Activated CD4-positive, CD25-positive, alpha-beta regulatory T cell (primary cell): Measurements from ENCODE around the gene CAND2.
"Not testable (repeated sequence)": the region's sequence is repeated elsewhere in the genome, so short reads cannot be mapped to it uniquely, and the experiment has no call there.

ENCODE experiments used
- DNase-seq, 4 experiments: peaks; one replicate each; lab custom pipeline; 2025; lab: John Stamatoyannopoulos, UW

CAND2 gene

GRCh38 chr3:12831301-12831866, 34.9 kb downstream of the CAND2 start:
- no peak for DNase-seq

DNA sequence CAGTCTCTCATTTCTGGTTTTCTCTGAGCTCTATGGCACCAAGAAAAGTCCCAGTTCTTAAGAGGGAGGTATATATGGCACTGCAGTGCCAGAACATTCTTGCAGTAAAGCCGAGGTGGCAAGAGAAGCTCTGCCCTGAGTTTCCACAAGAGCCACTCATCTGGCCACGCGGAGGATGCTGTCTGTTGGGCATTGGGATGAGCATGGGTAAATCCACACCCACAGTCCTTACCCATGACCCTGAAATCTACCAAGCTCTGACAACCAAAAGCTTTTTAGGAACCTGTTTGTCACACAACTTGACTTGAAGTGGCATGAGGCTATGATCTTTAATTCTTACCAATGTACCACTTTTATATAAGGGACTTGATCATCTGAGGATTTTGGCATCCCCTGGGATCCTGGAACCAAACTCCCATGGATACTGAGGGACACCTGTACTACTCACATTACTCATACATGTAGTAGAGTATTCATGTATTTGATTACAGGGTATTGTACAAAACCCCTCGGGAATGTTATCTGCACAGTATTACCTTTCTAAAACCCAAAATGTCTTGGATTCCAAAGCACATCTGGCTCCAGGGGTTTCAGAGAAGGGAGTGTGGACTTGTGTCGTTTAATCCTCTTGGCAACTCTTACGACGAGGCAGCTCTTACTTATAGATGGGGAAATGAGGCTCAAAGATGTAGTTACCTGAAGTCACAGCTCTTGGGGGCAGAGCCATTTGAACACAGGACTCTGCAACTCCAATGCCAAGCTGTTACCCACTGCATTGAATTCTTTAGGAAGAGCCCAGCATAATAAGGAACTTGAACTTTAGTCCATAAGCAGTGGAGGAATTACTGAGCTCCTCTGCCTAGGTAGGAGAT, 36.1 kb downstream of the CAND2 start:
- no peak for DNase-seq

DNA sequence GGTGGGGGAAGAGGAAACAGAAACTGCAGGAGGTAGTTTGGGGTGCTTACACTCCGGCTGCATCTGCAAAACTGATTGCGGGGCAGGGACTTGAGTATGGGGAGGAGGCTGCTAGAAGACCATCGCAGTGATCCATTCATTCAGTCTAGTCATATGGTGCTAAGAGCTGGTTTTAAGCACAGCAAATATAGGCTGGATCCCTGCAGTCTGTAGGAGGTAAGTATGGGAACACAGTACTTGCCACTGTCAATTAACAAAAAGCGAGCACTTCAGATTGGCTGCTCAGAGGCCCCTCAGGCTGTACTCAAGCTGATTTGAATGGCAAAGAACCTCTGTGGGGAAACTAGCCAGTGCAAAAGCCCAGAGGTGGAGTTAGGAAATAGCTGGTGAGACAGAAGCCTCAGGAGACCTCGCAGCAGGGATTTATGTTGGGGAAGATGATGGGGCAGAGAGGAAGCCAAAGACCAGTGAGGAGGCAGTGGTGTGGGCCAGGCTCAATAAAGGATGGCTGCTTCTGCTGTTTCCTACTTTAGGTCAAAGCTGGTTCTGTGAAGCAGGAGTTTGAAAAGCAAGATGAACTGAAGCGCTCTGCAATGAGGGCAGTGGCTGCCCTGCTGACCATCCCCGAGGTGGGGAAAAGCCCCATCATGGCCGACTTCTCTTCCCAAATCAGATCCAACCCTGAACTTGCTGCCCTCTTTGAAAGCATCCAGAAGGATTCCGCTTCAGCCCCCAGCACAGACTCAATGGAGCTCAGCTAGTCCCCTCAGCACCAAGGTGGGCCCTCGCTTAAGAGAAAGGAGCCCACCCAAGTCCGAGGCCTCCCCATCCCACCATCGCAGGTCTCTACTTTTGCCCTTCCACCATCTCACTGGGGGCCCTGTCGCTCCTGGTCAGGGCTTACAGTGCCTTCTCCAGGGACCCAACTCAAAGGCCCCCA, 37.0 kb downstream of the CAND2 start:
- DNase-seq = no peak

DNA sequence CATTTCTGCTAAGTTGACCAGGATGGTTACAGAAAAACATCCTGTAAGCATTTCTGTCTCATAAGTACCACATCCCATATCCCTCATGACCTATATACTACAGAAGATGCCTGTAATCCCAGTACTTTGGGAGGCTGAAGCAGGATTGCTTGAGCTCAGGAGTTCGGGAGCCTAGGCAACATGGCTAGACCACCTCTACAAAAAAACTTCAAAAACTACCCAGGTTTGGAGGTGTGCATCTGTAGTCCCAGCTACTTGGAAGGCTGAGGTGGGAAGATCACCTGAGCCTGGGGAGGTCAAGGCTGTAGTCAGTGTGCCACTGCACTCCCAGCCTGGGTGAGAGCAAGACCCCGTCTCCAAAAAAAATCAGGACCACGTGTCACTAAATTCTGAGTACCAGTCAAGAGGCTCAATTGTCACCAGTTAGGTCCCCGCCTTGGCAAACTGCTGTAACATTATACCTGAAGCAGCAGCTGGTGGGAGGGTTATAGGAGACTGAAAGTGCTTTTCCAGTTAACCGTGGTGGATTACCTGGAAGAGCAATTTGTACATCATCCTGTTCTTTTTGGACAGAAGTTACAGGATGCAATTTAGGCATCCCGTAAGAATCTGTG, 38.7 kb downstream of the CAND2 start:
- DNase-seq = no peak

DNA sequence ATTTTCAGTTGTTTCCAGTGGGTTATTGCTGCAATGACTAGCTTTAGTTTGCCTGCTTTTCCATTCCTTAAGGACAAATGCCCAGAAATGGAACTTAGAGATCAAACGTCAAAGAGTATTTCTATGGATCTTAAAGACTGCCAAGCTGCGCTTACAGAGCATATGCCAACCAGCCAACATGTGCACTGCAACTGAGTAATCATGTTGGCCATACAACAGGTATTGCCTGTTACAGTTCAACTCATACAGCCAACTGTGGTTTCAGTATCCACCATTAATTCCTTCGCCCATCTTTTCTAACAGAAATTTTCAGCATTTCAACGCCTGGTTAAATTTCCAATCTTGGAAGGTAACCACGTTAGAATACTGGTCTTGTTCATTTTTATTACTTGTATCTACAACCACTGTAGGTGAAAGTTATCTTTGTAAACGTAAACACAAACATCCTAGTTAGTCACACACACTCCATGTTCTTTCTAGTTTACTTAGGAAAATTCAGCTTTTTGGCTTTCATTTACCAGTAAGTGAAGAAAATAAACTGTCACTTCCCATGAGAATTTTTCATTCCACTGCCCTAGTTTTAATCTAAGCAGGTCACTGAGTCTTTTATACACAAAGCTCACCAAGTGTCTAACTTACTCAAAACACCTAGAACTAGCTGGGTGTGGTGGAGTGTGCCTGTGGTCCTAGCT, 41.0 kb downstream of the CAND2 start:
- DNase-seq = no peak

DNA sequence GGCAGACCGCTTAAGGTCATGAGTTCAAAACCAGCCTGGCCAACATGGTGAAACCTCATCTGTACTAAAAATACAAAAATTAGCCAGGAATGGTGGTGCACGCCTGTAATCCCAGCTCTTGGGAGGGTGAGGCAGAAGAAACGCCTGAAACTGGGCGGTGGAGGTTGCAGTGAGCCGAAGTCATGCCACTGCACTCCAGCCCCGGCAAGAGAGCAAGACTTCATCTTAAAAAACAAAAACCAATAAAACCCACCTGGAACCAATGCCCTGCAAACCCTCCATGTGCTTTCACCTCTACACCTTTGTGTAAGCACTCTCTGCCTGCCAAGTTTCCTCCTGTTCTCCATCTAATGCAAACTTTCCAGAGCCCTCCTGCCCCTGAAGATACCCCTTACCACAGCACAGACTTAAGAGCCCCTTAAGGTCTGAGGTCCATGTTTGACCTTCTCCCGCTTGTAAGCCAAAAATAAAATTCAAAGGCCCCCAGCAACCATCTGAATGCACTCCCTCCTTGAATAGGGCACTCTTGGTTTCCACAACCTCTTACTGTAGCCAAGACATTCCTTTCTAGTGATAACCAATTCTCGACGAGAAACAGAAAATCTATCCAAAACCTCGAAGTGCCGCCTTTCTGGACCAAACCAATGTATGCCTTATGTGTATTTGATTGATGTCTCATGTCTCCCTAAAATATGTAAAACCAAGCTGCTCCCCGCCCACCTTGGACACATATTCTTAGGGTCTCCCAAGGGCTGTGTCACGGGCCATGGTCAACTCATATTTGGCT, 41.9 kb downstream of the CAND2 start:
- no peak for DNase-seq

DNA sequence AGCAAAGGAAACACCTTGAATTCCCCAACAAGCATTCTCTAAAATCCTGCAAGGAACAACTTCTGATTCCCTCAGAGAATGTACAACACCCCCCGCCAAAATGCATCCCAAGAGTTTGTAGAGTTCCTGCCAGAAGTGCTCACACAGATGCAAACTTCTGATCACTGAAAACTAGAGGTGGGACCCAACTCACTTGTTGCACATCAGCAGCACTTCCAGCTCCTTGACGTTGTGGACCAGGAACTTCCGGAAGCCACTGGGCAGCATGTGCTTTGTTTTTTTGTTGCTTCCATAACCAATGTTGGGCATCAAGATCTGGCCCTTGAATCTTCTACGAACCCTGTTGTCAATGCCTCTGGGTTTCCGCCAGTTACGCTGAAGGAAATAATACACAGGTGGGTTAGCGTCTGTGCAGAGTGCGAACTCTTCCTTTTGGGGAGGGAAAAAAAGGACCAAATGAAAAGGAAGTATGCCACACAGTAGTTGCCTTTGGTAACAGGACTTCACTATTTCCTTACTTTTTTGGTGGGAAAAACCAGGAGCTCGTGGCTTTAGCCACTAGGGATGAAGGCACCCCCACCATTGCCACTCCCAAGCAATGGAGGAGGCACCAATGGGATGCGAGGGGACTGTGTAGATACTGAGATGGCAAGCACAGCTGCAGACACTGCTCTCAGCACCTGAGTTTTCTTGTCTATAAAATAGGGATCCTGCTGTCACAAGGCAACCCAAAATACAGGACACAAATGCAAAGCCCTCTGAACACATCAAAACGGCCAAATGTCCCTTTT, 42.9 kb downstream of the CAND2 start:
- DNase-seq = no peak

DNA sequence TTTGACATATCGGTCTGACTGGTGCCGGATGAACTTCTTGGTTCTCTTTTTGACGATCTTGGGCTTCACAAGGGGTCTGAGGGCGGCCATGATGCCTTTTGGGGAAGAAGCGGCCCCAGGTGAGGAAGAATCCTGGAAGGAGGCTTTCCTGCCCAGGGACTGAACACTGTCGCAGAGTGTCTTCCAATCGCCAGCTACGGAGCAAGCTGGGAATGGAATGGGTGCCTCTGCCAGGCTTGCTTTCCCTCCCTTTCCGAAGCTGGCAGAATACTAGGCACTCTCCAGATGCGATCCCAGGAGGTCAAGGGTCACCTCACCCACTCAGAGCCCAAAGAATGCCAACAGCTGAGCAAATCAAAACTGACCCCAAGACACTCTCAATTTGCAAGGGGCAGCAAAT, 43.7 kb downstream of the CAND2 start:
- DNase-seq = not testable (repeated sequence)

DNA sequence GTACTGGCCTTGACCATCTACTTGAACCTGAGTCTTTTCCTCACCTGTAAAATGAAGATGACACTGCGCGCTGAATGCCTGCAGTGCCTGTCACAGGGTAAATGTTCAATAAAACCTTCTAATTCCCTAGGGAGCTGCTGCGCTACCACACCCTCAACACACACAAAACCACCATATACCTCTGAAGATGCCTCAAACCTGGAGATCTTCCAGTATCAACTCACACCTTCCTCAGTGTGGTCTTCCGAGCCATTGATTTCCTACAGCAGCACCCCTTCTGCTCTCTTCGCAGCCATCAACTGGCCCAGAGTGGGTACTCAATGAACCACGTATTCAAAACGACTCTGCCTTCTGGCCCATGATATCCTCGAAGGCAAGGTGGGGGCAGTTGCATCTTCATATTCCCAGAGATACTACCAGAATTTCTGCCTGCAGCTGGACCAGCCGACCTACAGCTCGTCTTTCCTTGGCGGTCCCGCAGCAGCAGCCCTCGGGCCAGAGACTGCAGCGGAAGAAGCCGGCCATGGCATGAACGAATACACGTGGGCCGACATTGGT, 44.2 kb downstream of the CAND2 start:
- peak in 1 of 4 experiments; percentile 22 for DNase-seq

GRCh38 chr3:12841149-12841969, 44.9 kb downstream of the CAND2 start, which contains the start of gene RPL32:
TSS of gene RPL32 (minus strand) at chr3:12841565. CDS start at chr3:12840237, 1,328 bp downstream.
- peak; percentile 65 to 76 (median 68) for DNase-seq

DNA sequence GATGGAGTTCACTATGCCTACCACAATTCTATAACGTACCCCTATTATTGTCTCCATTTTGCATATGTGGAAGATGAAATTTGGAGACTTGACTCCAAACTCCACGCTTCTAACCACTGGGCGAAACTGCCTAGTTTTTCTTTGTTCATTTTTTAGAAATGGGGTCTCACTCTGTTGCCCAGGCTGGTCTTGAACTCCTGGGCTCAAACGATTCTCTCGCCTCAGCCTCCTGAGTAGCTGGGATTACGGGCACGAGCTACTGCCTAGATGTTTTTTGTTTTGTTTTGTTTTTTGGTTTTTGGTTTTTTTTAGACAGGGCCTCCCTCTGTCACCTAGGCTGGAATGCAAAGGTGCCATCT, 45.5 kb downstream of the CAND2 start:
- DNase-seq = no peak

DNA sequence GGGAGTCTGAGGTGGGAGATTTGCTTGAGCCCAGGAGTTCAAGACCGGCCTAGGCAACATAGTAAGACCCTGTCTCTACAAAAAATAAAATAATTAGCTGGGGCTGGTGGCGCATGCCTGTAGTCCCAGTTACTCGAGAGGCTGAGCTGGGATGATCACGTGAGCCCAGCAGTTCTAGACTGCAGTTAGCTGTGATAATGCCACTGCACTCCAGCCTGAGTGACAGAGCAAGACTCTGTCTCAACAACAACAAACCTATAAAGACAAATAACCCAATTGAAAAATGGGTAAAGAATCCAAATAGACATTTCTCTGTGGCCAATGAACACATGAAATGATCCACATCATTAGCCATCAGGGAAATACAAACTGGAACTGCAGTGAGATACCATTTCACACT, 46.0 kb downstream of the CAND2 start:
- DNase-seq = no peak

DNA sequence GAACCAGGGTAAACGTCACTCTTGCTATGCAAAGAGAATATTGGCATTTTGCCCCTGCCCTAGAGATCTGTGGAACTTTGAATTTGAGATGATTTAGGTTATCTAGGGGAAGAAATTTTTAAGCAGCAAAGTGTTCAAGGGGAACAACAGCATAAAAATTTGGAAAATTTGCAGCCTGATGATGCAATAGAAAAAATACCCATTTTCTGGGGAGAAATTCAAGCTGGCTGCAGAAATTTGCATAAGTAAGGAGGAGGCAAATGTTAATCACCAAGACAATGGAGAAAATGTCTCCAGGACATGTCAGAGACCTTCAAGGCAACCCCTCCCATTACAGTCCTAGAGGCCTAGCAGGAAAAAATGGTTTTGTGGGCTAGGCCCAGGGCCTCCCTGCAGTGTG, 49.3 kb downstream of the CAND2 start:
- no peak for DNase-seq

GRCh38 chr3:12852201-12852600, 55.7 kb downstream of the CAND2 start:
- no peak for DNase-seq

DNA sequence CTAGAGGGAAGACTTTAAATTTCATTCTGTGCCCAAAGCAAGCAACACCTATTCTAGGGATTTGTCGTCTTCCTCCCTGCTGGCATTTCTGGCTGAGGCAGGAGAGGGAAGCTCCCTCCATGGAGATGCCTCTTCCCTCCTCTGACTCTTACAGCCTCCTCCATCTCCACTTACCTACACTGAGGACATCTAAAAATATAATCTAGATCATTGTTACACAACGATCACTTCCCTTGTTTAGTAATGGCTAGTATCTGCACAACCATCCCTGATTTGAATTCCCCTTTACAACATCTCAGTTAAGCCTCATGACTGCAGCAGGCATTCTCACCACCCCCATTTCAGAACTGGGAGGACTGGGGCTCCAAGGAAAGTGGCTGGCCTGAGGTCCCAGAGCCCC, 57.4 kb downstream of the CAND2 start:
- DNase-seq = not testable (repeated sequence)

- DNase-seq = no peak
Observed at GRCh38 chr3:12854565-12854964, 58.1 kb downstream of the CAND2 start.

GRCh38 chr3:12856626-12857025, 60.1 kb downstream of the CAND2 start:
- no peak for DNase-seq

GRCh38 chr3:12859840-12860239, 63.4 kb downstream of the CAND2 start:
- no peak for DNase-seq

DNA sequence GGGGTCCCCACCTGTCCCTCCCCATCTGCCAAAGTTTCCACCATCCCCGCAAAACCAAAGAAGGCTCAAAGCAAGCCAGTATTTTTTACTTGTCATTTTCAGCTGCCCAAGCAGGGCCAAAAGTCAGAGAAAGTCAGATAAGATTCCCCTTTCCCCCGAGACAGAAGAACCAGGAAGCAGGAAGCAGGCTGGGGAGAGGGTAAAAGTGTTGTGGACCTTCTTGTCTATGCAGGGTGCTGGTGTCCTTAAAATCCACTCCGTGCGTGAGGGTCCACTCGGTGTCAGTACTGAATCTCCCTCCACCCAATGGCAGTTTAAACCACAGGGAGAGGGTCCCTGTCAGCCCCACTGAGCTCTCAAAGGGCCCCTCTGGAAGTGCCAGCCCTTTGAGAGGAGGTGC, 65.1 kb downstream of the CAND2 start:
- DNase-seq = no peak
